A673 (cell line): ENCODE results near the gene B3GLCT. TPM values are rescaled to one million over a fixed set of nuclear protein-coding genes. Genes with fewer than 3 reads are reported as not detected.

Experiments used
- BruUV-seq: library from RNA; stranded (reverse); fragments of 400-500 nt; replicated peaks from 2 replicates; lab custom pipeline; 2021; lab: Mats Ljungman, UMichigan
- CTCF ChIA-PET: fragments of 300-600 bp; sonication (Branson Sonifier 250); formaldehyde crosslinking; loops from one replicate; lab custom pipeline; 2022; ENCODE audit warnings: antibody characterized with exemption; lab: Charles Lee
- POLR2A ChIA-PET: fragments of 300-600 bp; sonication (Branson Sonifier 250); formaldehyde crosslinking; loops from one replicate; lab custom pipeline; 2022; ENCODE audit warnings: antibody characterized with exemption; ENCODE audit not compliant: low non-redundant PET; lab: Charles Lee
- DNase-seq: peaks from one replicate; pipeline ENCODE4 v3.0.0-alpha.2; 2015; ENCODE audit warnings: low spot score
- H3K27ac ChIP-seq: fragments of 200-600 bp; sonication (generic); 2 replicates; pipeline ENCODE4 v1.5.1; 2016; ENCODE audit warnings: mixed run types, low read depth, mild to moderate bottlenecking, mixed read lengths, antibody characterized with exemption, low read length; ENCODE audit not compliant: poor library complexity, severe bottlenecking
- H3K27me3 ChIP-seq: fragments of 200-600 bp; sonication (generic); replicated peaks from 2 replicates; pipeline ENCODE4 v1.6.1; 2017; ENCODE audit warnings: mixed run types, low read depth, mild to moderate bottlenecking, mixed read lengths, antibody characterized with exemption, low read length; ENCODE audit not compliant: insufficient read depth, poor library complexity
- H3K36me3 ChIP-seq: fragments of 200-600 bp; sonication (generic); 2 replicates; pipeline ENCODE4 v1.6.1; 2016; ENCODE audit warnings: mixed run types, mild to moderate bottlenecking, mixed read lengths, antibody characterized with exemption, low read length; ENCODE audit not compliant: insufficient read depth, poor library complexity, severe bottlenecking
- H3K4me1 ChIP-seq: fragments of 200-600 bp; sonication (generic); 2 replicates; pipeline ENCODE4 v1.6.1; 2017; ENCODE audit warnings: mixed run types, mild to moderate bottlenecking, mixed read lengths, antibody characterized with exemption, low read length; ENCODE audit not compliant: insufficient read depth, poor library complexity, severe bottlenecking
- H3K4me3 ChIP-seq: fragments of 200-600 bp; sonication (generic); 2 replicates; pipeline ENCODE4 v1.5.1; 2016; ENCODE audit warnings: low read depth, mixed run types, mild to moderate bottlenecking, mixed read lengths, low read length; ENCODE audit not compliant: poor library complexity, severe bottlenecking
- H3K9me3 ChIP-seq: fragments of 200-600 bp; sonication (generic); 2 replicates; pipeline ENCODE4 v1.6.1; 2016; ENCODE audit warnings: mixed run types, low read depth, mild to moderate bottlenecking, mixed read lengths, antibody characterized with exemption, low read length; ENCODE audit not compliant: poor library complexity, severe bottlenecking
- CTCF ChIP-seq: fragments of 300-800, 200-600 bp; sonication (generic); conservative IDR thresholded peaks from 2 replicates; pipeline ENCODE4 v1.5.1; 2017; ENCODE audit warnings: low read depth, mild to moderate bottlenecking, antibody characterized with exemption, low read length, moderate library complexity, mixed read lengths
- EZH2 ChIP-seq: fragments of 200-600 bp; sonication (generic); IDR thresholded peaks from 2 replicates; pipeline ENCODE4 v1.6.1; 2017; ENCODE audit warnings: borderline replicate concordance, low read depth, mild to moderate bottlenecking, mixed read lengths, antibody characterized with exemption, low read length; ENCODE audit not compliant: poor library complexity, severe bottlenecking
- intact Hi-C: fragments of 100-400 bp; cut with micrococcal nuclease; formaldehyde crosslinking; loops from one replicate; pipeline ENCODE4 v1.10.0; 2022; ENCODE audit not compliant: unreplicated experiment
- total RNA-seq: library from RNA; stranded (reverse); gene quantifications from 2 replicates; pipeline ENCODE4 v1.2.3, GENCODE V29; 2021

Gene B3GLCT
- total RNA-seq, 1 experiment from 2014 or later: 8.5 TPM

GRCh38 chr13:31352467-31352866 is 152.7 kb downstream of the B3GLCT start:
- no peak overlapping the region for H3K27ac ChIP-seq
- intact Hi-C loops: no loop called here
- no peak overlapping the region for H3K4me3 ChIP-seq
- H3K4me1 ChIP-seq: no peaks in the 10 kb centered on the region
- no TSS peak for BruUV-seq
- no peak for DNase-seq
- CTCF ChIA-PET: no interaction called here
- POLR2A ChIA-PET: no interaction called here
- H3K27me3 ChIP-seq: no peaks in the 10 kb centered on the region
- no peaks in the 10 kb centered on the region for H3K36me3 ChIP-seq
- peaks cover 8% of the 10 kb centered on the region for H3K9me3 ChIP-seq
- TF ChIP-seq CTCF (no peak), EZH2 (no peak)

GRCh38 chr13:31355001-31355400 is 155.2 kb downstream of the B3GLCT start:
- Histone ChIP-seq H3K4me1 (no peaks in the 10 kb centered on the region), H3K36me3 (no peaks in the 10 kb centered on the region), H3K4me3 (no peak overlapping the region), H3K27me3 (no peaks in the 10 kb centered on the region), H3K9me3 (peaks cover 8% of the 10 kb centered on the region), H3K27ac (no peak overlapping the region)
- POLR2A ChIA-PET: no interaction called here
- DNase-seq: no peak
- TF ChIP-seq EZH2: no peak
- CTCF ChIA-PET: no interaction called here
- intact Hi-C loops: no loop called here
- BruUV-seq: no TSS peak

- POLR2A ChIA-PET: no interaction called here
Measured at GRCh38 chr13:31356991-31357390, 157.2 kb downstream of the B3GLCT start.

More at GRCh38 chr13:31356991-31357390, 157.2 kb downstream of the B3GLCT start:
- intact Hi-C loops: no loop called here
- Histone ChIP-seq H3K4me3 (no peak overlapping the region), H3K27me3 (no peaks in the 10 kb centered on the region), H3K27ac (no peak overlapping the region), H3K36me3 (no peaks in the 10 kb centered on the region), H3K9me3 (peaks cover 8% of the 10 kb centered on the region), H3K4me1 (no peaks in the 10 kb centered on the region)
- DNase-seq: no peak
- TF ChIP-seq EZH2: no peak
- TF ChIP-seq CTCF: no peak
- BruUV-seq: no TSS peak
- CTCF ChIA-PET: no interaction called here
